ENCODE results near the gene ZCCHC14. TPM values are rescaled to one million over a fixed set of nuclear protein-coding genes. Genes with fewer than 3 reads are reported as not detected.
A peak's percentile ranks its signal among the peaks of the same experiment; 100 is the strongest.

Gene ZCCHC14
- total RNA-seq, 1 donor from 2014 or later, result 44.8 TPM

DNA sequence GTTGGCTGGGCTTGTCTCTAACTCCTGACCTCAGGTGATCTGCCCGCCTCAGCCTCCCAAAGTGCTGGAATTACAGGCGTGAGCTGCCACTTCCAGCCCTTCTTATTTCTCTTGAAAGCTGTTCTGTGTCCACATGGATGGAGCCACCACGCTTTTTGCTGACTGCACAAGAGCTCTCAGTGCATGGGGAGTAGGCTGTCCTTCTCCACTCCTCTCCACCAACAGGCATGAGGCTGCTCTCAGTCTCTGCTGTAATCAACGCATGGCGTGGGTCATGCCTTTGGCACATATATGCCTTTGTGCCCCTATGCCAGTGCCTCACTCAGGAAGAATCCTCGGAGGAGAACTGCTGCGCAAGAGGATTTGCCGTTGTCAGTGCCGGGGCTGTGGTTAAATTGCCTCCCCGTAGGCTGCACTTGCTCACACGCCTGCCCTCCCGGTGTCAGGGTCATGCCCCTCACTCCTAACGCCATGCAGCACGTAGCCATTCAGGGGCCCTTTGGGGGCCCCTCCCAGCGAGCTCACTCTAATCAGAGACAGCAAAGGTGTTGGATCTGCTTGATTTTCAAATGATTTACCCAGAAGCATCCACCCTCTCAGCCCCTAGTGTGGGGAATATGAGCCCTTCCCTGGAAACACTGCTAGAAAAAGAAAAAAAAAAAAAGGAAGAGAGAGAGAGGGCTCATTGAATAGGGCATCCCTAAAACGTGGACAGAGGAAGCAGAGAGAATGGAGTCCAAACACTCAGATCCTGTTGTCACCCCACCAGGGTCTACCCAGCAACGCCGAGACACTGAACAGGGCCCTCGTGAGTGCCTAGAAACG lies 47.5 kb upstream of the ZCCHC14 start:
- no peak for DNase-seq (ENCODE audit: extremely low spot score, unreplicated experiment)
- Mint-ChIP-seq H3K27me3 (ENCODE audit: unreplicated experiment) (no peaks in the 10 kb centered on the region), H3K4me3 (ENCODE audit: unreplicated experiment) (peak overlapping the region; percentile 55), H3K9me3 (ENCODE audit: unreplicated experiment) (peaks cover 5% of the 10 kb centered on the region), H3K27ac (ENCODE audit: unreplicated experiment) (peak overlapping the region; percentile 91), H3K36me3 (ENCODE audit: unreplicated experiment) (no peaks in the 10 kb centered on the region), H3K4me1 (ENCODE audit: unreplicated experiment) (peaks cover 65% of the 10 kb centered on the region)
- TF ChIP-seq CTCF (IDR thresholded peaks at IDR 0.05), result no peak

GRCh38 chr16:87539113-87539512 lies 46.3 kb upstream of the ZCCHC14 start:
- no peaks in the 10 kb centered on the region for H3K27me3 Mint-ChIP-seq (ENCODE audit: unreplicated experiment)
- peaks cover 5% of the 10 kb centered on the region for H3K9me3 Mint-ChIP-seq (ENCODE audit: unreplicated experiment)
- H3K4me1 Mint-ChIP-seq (ENCODE audit: unreplicated experiment), result peaks cover 65% of the 10 kb centered on the region
- peak overlapping the region; percentile 41 for H3K4me3 Mint-ChIP-seq (ENCODE audit: unreplicated experiment)
- peak overlapping the region; percentile 91 for H3K27ac Mint-ChIP-seq (ENCODE audit: unreplicated experiment)
- no peak for DNase-seq (ENCODE audit: extremely low spot score, unreplicated experiment)
- H3K36me3 Mint-ChIP-seq (ENCODE audit: unreplicated experiment), result no peaks in the 10 kb centered on the region
- TF ChIP-seq CTCF (IDR thresholded peaks at IDR 0.05), result no peak

- peaks cover 5% of the 10 kb centered on the region for H3K9me3 Mint-ChIP-seq (ENCODE audit: unreplicated experiment)
- H3K4me1 Mint-ChIP-seq (ENCODE audit: unreplicated experiment), result peaks cover 65% of the 10 kb centered on the region
- DNase-seq (ENCODE audit: extremely low spot score, unreplicated experiment), result peak; percentile 92
- TF ChIP-seq CTCF (IDR thresholded peaks at IDR 0.05), result no peak
- no peaks in the 10 kb centered on the region for H3K27me3 Mint-ChIP-seq (ENCODE audit: unreplicated experiment)
- peak overlapping the region; percentile 41 for H3K4me3 Mint-ChIP-seq (ENCODE audit: unreplicated experiment)
- H3K36me3 Mint-ChIP-seq (ENCODE audit: unreplicated experiment), result no peaks in the 10 kb centered on the region
- peak overlapping the region; percentile 91 for H3K27ac Mint-ChIP-seq (ENCODE audit: unreplicated experiment)
Observed at GRCh38 chr16:87538594-87538993, 45.8 kb upstream of the ZCCHC14 start.

DNA sequence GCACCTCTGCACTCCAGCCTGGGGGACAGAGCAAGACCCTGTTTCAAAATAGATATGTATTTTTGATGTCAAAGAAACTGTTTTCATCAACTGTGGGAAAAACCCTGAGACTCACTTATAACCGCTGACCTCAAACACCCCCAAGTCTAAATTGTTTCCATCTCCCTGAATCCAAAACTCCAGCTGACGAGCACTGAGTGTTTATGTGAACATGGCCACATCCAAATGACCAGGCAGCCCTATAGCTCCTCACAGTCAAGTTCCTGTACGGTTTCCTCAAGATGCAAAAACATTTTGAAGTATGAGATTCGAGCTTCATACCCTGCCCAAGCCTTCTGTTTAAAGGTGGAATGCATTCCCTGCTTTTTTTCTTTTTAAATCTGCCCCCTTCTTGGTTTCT lies 45.3 kb upstream of the ZCCHC14 start:
- peak overlapping the region; percentile 91 for H3K27ac Mint-ChIP-seq (ENCODE audit: unreplicated experiment)
- no peak for DNase-seq (ENCODE audit: extremely low spot score, unreplicated experiment)
- no peaks in the 10 kb centered on the region for H3K36me3 Mint-ChIP-seq (ENCODE audit: unreplicated experiment)
- no peak overlapping the region for H3K4me3 Mint-ChIP-seq (ENCODE audit: unreplicated experiment)
- H3K4me1 Mint-ChIP-seq (ENCODE audit: unreplicated experiment), result peaks cover 65% of the 10 kb centered on the region
- peaks cover 5% of the 10 kb centered on the region for H3K9me3 Mint-ChIP-seq (ENCODE audit: unreplicated experiment)
- TF ChIP-seq CTCF (IDR thresholded peaks at IDR 0.05), result no peak
- no peaks in the 10 kb centered on the region for H3K27me3 Mint-ChIP-seq (ENCODE audit: unreplicated experiment)

DNA sequence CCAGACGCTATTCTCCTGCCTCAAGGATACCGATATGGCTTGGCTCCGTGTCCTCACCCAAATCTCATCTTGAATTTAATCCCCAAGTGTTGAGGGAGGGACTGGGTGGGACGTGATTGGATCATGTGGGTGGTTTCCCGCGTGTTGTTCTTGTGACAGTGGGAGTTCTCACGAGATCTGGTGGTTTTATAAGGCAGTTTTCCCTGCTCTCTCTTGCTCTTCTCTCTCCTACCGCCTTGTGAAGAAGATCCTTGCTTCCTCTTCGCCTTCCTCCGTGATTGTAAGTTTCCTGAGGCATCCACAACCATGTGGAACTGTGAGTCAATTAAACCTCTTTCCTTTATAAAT lies 43.9 kb upstream of the ZCCHC14 start:
- DNase-seq (ENCODE audit: extremely low spot score, unreplicated experiment), result no peak
- no peak for TF ChIP-seq CTCF (IDR thresholded peaks at IDR 0.05)
- Mint-ChIP-seq H3K27me3 (ENCODE audit: unreplicated experiment) (no peaks in the 10 kb centered on the region), H3K36me3 (ENCODE audit: unreplicated experiment) (no peaks in the 10 kb centered on the region), H3K4me1 (ENCODE audit: unreplicated experiment) (peaks cover 59% of the 10 kb centered on the region), H3K27ac (ENCODE audit: unreplicated experiment) (peak overlapping the region; percentile 91), H3K9me3 (ENCODE audit: unreplicated experiment) (peaks cover 5% of the 10 kb centered on the region), H3K4me3 (ENCODE audit: unreplicated experiment) (no peak overlapping the region)

Measured in osteocyte (in vitro differentiated cells).